Endothelial cell of umbilical vein (primary cell): Measurements from ENCODE around the gene VCAN.

Source experiments
- EZH2 ChIP-seq: IDR thresholded peaks from 2 replicates; pipeline ENCODE4 v1.6.1; 2012; ENCODE audit warnings: borderline replicate concordance, low read depth, mild to moderate bottlenecking, moderate library complexity, low read length, inconsistent platforms; ENCODE audit not compliant: severe bottlenecking
- FOS ChIP-seq: IDR thresholded peaks from 2 replicates; pipeline ENCODE4 v1.6.1; 2011; ENCODE audit warnings: mild to moderate bottlenecking, low read length, moderate library complexity, borderline replicate concordance; ENCODE audit not compliant: insufficient read depth
- GATA2 ChIP-seq: IDR thresholded peaks from 2 replicates; pipeline ENCODE4 v1.7.0; 2011; ENCODE audit warnings: low read depth, mild to moderate bottlenecking, moderate library complexity, mixed read lengths, low read length; ENCODE audit not compliant: insufficient read length, insufficient read depth
- JUN ChIP-seq: IDR thresholded peaks from 2 replicates; pipeline ENCODE4 v1.6.1; 2011; ENCODE audit warnings: borderline replicate concordance, low read depth; ENCODE audit not compliant: insufficient read length, insufficient read depth
- MYC ChIP-seq: IDR thresholded peaks from one replicate; pipeline ENCODE4 v1.6.1; 2011; ENCODE audit warnings: mild to moderate bottlenecking, low read depth, low read length
- POLR2A ChIP-seq: IDR thresholded peaks from 2 replicates; pipeline ENCODE4 v1.6.1; 2012; ENCODE audit warnings: low read depth, mild to moderate bottlenecking, control low read depth, low read length
- POLR2AphosphoS5 ChIP-seq: IDR thresholded peaks from 2 replicates; pipeline ENCODE4 v1.6.1; 2012; ENCODE audit warnings: low read depth, mild to moderate bottlenecking, control low read depth, low read length, moderate library complexity; ENCODE audit not compliant: insufficient read depth
- TF ChIP-seq, protein P1 (sequence below), 2 donors: IDR thresholded peaks; 1 replicate in 1 of 2; 2 replicates in 1 of 2; pipeline ENCODE4 v1.5.1; 2011; ENCODE audit warnings: low read length in 2 of 2, mild to moderate bottlenecking in 2 of 2, moderate library complexity in 2 of 2, control low read depth in 1 of 2, inconsistent platforms in 1 of 2, low read depth in 1 of 2; ENCODE audit not compliant: insufficient read depth in 1 of 2; ENCODE audit errors: extremely low read depth in 1 of 2
- TF ChIP-seq, protein P2 (sequence below): IDR thresholded peaks from 2 replicates; pipeline ENCODE4 v1.6.1; 2011; ENCODE audit not compliant: insufficient read depth, insufficient read length

DNA sequence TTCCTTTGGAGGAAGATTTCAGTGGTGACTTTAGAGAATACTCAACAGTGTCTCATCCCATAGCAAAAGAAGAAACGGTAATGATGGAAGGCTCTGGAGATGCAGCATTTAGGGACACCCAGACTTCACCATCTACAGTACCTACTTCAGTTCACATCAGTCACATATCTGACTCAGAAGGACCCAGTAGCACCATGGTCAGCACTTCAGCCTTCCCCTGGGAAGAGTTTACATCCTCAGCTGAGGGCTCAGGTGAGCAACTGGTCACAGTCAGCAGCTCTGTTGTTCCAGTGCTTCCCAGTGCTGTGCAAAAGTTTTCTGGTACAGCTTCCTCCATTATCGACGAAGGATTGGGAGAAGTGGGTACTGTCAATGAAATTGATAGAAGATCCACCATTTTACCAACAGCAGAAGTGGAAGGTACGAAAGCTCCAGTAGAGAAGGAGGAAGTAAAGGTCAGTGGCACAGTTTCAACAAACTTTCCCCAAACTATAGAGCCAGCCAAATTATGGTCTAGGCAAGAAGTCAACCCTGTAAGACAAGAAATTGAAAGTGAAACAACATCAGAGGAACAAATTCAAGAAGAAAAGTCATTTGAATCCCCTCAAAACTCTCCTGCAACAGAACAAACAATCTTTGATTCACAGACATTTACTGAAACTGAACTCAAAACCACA is 67.4 kb downstream of the VCAN start:
- TF ChIP-seq, protein P1, sequence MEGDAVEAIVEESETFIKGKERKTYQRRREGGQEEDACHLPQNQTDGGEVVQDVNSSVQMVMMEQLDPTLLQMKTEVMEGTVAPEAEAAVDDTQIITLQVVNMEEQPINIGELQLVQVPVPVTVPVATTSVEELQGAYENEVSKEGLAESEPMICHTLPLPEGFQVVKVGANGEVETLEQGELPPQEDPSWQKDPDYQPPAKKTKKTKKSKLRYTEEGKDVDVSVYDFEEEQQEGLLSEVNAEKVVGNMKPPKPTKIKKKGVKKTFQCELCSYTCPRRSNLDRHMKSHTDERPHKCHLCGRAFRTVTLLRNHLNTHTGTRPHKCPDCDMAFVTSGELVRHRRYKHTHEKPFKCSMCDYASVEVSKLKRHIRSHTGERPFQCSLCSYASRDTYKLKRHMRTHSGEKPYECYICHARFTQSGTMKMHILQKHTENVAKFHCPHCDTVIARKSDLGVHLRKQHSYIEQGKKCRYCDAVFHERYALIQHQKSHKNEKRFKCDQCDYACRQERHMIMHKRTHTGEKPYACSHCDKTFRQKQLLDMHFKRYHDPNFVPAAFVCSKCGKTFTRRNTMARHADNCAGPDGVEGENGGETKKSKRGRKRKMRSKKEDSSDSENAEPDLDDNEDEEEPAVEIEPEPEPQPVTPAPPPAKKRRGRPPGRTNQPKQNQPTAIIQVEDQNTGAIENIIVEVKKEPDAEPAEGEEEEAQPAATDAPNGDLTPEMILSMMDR (IDR thresholded peaks at IDR 0.05; ENCODE audit: extremely low read depth in 1 of 2, insufficient read depth in 1 of 2, low read depth in 1 of 2, low read length in 2 of 2), result no peak
- TF ChIP-seq POLR2A (no peak), EZH2 (no peak), GATA2 (no peak), MYC (no peak), POLR2AphosphoS5 (no peak), JUN (no peak), FOS (no peak)
- TF ChIP-seq, protein P2, sequence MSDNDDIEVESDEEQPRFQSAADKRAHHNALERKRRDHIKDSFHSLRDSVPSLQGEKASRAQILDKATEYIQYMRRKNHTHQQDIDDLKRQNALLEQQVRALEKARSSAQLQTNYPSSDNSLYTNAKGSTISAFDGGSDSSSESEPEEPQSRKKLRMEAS, result no peak
